ENCODE results near the gene PCDHA5. TPM values are rescaled to one million over a fixed set of nuclear protein-coding genes. Genes with fewer than 3 reads are reported as not detected.
"Not testable (repeated sequence)": the region's sequence is repeated elsewhere in the genome, so short reads cannot be mapped to it uniquely, and the experiment has no call there.

The PCDHA5 gene
- total RNA-seq, 3 donors from 2014 or later (not counting 1 experiment from before 2014, with no cell fraction given) = not detected

- peaks cover 6 to 7% of the 10 kb centered on the region in 2 donors for H3K27me3 Mint-ChIP-seq (ENCODE audit: low read depth in 2 of 2)
Observed at GRCh38 chr5:140802781-140803271, 18.6 kb upstream of the PCDHA5 start.

GRCh38 chr5:140806834-140807775 is 14.3 kb upstream of the PCDHA5 start, which contains the start of gene PCDHA4:
Gene PCDHA4 (plus strand): TSS chr5:140807068.
- ATAC-seq = no peak
- Histone ChIP-seq H3K27me3 (ENCODE audit: control insufficient read depth, insufficient read depth, low read length) (no peaks in the 10 kb centered on the region), H3K4me3 (ENCODE audit: low read length) (no peak within 1 kb of the TSS), H3K36me3 (ENCODE audit: control insufficient read depth, insufficient read depth, low read length) (no peaks in the 10 kb centered on the region), H3K27ac (ENCODE audit: low read length) (no peak within 1 kb of the TSS), H3K9me3 (ENCODE audit: control insufficient read depth, insufficient read depth, low read length) (peaks cover 20% of the 10 kb centered on the region), H3K4me1 (ENCODE audit: control insufficient read depth, insufficient read depth, low read length) (no peaks in the 10 kb centered on the region)
- DNase-seq = peak in 1 of 2 donors; percentile 7
- H3K4me1 Mint-ChIP-seq = no peaks in the 10 kb centered on the region
- intact Hi-C loops (cut with micrococcal nuclease) = no loop called here
- 36% methylated on average over 44 of the region's 47 CpGs for WGBS (ENCODE audit: insufficient coverage)
- H3K36me3 Mint-ChIP-seq = peaks cover 5% of the 10 kb centered on the region
- H3K27me3 Mint-ChIP-seq (ENCODE audit: low read depth in 2 of 2) = peaks cover 6 to 7% of the 10 kb centered on the region in 2 donors
- no peak within 1 kb of the TSS for H3K27ac Mint-ChIP-seq
- peaks cover 4 to 6% of the 10 kb centered on the region in 2 donors for H3K9me3 Mint-ChIP-seq
- no peak for TF ChIP-seq CTCF (IDR thresholded peaks at IDR 0.05)
- H3K4me3 Mint-ChIP-seq = no peak within 1 kb of the TSS

More at GRCh38 chr5:140802781-140803271, 18.6 kb upstream of the PCDHA5 start:
- WGBS (ENCODE audit: insufficient coverage) = 57% methylated on average over 53 of the region's 53 CpGs
- intact Hi-C loops (cut with micrococcal nuclease) = no loop called here
- no peak overlapping the region for H3K4me3 Mint-ChIP-seq
- DNase-seq (no peak), ATAC-seq (no peak)
- Histone ChIP-seq H3K4me3 (ENCODE audit: low read length) (no peak overlapping the region), H3K27ac (ENCODE audit: low read length) (no peak overlapping the region), H3K36me3 (ENCODE audit: control insufficient read depth, insufficient read depth, low read length) (no peaks in the 10 kb centered on the region), H3K27me3 (ENCODE audit: control insufficient read depth, insufficient read depth, low read length) (peaks cover 9% of the 10 kb centered on the region), H3K9me3 (ENCODE audit: control insufficient read depth, insufficient read depth, low read length) (peaks cover 23% of the 10 kb centered on the region), H3K4me1 (ENCODE audit: control insufficient read depth, insufficient read depth, low read length) (no peaks in the 10 kb centered on the region)
- H3K27ac Mint-ChIP-seq = no peak overlapping the region
- H3K36me3 Mint-ChIP-seq = peaks cover 5% of the 10 kb centered on the region
- H3K4me1 Mint-ChIP-seq = no peaks in the 10 kb centered on the region
- H3K9me3 Mint-ChIP-seq = peaks cover 2 to 4% of the 10 kb centered on the region in 2 donors
- no peak for TF ChIP-seq CTCF (IDR thresholded peaks at IDR 0.05)

- DNase-seq; ATAC-seq; H3K4me1 Mint-ChIP-seq; H3K27ac ChIP-seq (ENCODE audit: low read length); H3K27ac Mint-ChIP-seq; H3K4me3 Mint-ChIP-seq; H3K27me3 ChIP-seq (ENCODE audit: control insufficient read depth, insufficient read depth, low read length); H3K36me3 ChIP-seq (ENCODE audit: control insufficient read depth, insufficient read depth, low read length); H3K9me3 Mint-ChIP-seq; H3K4me3 ChIP-seq (ENCODE audit: low read length); H3K27me3 Mint-ChIP-seq (ENCODE audit: low read depth in 2 of 2); intact Hi-C loops (cut with micrococcal nuclease); H3K4me1 ChIP-seq (ENCODE audit: control insufficient read depth, insufficient read depth, low read length): not testable (repeated sequence)
- 67% methylated on average over 62 of the region's 62 CpGs for WGBS (ENCODE audit: insufficient coverage)
- H3K36me3 Mint-ChIP-seq = peaks cover 12% of the 10 kb centered on the region
- peaks cover 10% of the 10 kb centered on the region for H3K9me3 ChIP-seq (ENCODE audit: control insufficient read depth, insufficient read depth, low read length)
Observed at GRCh38 chr5:140808241-140808888, 13.0 kb upstream of the PCDHA5 start.

DNA sequence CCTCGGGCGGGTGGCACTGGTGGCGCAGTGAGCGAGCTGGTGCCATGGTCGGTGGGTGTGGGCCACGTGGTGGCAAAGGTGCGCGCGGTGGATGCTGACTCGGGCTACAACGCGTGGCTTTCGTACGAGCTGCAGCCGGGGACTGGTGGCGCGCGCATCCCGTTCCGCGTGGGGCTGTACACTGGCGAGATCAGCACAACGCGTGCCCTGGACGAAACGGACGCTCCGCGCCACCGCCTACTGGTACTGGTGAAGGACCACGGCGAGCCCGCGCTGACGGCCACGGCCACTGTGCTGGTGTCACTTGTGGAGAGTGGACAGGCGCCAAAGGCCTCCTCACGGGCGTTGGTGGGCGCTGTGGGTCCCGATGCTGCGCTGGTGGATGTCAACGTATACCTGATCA is 12.5 kb upstream of the PCDHA5 start:
- H3K27ac Mint-ChIP-seq = no peak overlapping the region
- DNase-seq (no peak), ATAC-seq (no peak)
- H3K27me3 ChIP-seq (ENCODE audit: control insufficient read depth, insufficient read depth, low read length) = no peaks in the 10 kb centered on the region
- H3K4me1 Mint-ChIP-seq = no peaks in the 10 kb centered on the region
- peaks cover 6 to 7% of the 10 kb centered on the region in 2 donors for H3K9me3 Mint-ChIP-seq
- H3K36me3 ChIP-seq (ENCODE audit: control insufficient read depth, insufficient read depth, low read length) = no peaks in the 10 kb centered on the region
- H3K4me1 ChIP-seq (ENCODE audit: control insufficient read depth, insufficient read depth, low read length) = no peaks in the 10 kb centered on the region
- no peak for TF ChIP-seq CTCF (IDR thresholded peaks at IDR 0.05)
- H3K27me3 Mint-ChIP-seq (ENCODE audit: low read depth in 2 of 2) = peaks cover 5 to 6% of the 10 kb centered on the region in 2 donors
- H3K9me3 ChIP-seq (ENCODE audit: control insufficient read depth, insufficient read depth, low read length) = peaks cover 10% of the 10 kb centered on the region
- peaks cover 12% of the 10 kb centered on the region for H3K36me3 Mint-ChIP-seq
- no peak overlapping the region for H3K27ac ChIP-seq (ENCODE audit: low read length)
- H3K4me3 Mint-ChIP-seq = no peak overlapping the region
- 71% methylated on average over 43 of the region's 43 CpGs for WGBS (ENCODE audit: insufficient coverage)
- no peak overlapping the region for H3K4me3 ChIP-seq (ENCODE audit: low read length)
- intact Hi-C loops (cut with micrococcal nuclease) = no loop called here
